PC-9 (cell line): ENCODE measurements around the gene STARD13. TPM values are rescaled to one million over a fixed set of nuclear protein-coding genes. Genes with fewer than 3 reads are reported as not detected.

Source experiments
- BruUV-seq: library from RNA; stranded (reverse); fragments of 400-500 nt; replicated peaks from 2 replicates; lab custom pipeline; 2021; lab: Mats Ljungman, UMichigan
- CTCF ChIA-PET: fragments of 300-600 bp; sonication (Branson Sonifier 250); formaldehyde crosslinking; loops from one replicate; lab custom pipeline; 2022; ENCODE audit warnings: antibody characterized with exemption; lab: Charles Lee
- POLR2A ChIA-PET: fragments of 300-600 bp; sonication (Branson Sonifier 250); formaldehyde crosslinking; loops from one replicate; lab custom pipeline; 2022; ENCODE audit warnings: antibody characterized with exemption; ENCODE audit not compliant: unreplicated experiment; lab: Charles Lee
- DNase-seq, 2 experiments: peaks; one replicate each; pipeline versions ENCODE4 v3.0.0 to v3.0.0-alpha.2; 2015 to 2022; ENCODE audit warnings: mixed read lengths in 1 of 2
- H2AFZ ChIP-seq: fragments of 200-600 bp; sonication (generic); 2 replicates; pipeline ENCODE4 v1.8.1; 2017; ENCODE audit warnings: antibody characterized with exemption
- H3F3A ChIP-seq: fragments of 200-600 bp; sonication (generic); 2 replicates; pipeline ENCODE4 v1.8.1; 2017; ENCODE audit warnings: antibody characterized with exemption, mild to moderate bottlenecking, low read depth; ENCODE audit not compliant: insufficient read depth
- H3K27ac ChIP-seq: fragments of 200-600 bp; sonication (generic); 2 replicates; pipeline ENCODE4 v1.6.1; 2016; ENCODE audit warnings: mixed run types
- H3K27me3 ChIP-seq: fragments of 200-600 bp; sonication (generic); 2 replicates; pipeline ENCODE4 v1.6.1; 2016; ENCODE audit warnings: low read depth, mixed run types; ENCODE audit not compliant: insufficient read depth
- H3K36me3 ChIP-seq: fragments of 200-600 bp; sonication (generic); 2 replicates; pipeline ENCODE4 v1.6.1; 2016; ENCODE audit warnings: low read depth, mixed run types
- H3K4me1 ChIP-seq: fragments of 200-600 bp; sonication (generic); replicated peaks from 2 replicates; pipeline ENCODE4 v1.6.1; 2016; ENCODE audit warnings: mixed run types; ENCODE audit not compliant: insufficient read depth
- H3K4me2 ChIP-seq: fragments of 200-600 bp; sonication (generic); 2 replicates; pipeline ENCODE4 v1.6.1; 2017; ENCODE audit warnings: mixed run types
- H3K4me3 ChIP-seq: fragments of 200-600 bp; sonication (generic); 2 replicates; pipeline ENCODE4 v1.6.1; 2016; ENCODE audit warnings: mixed run types
- H3K79me2 ChIP-seq: fragments of 200-600 bp; sonication (generic); 2 replicates; pipeline ENCODE4 v1.6.1; 2017; ENCODE audit warnings: low read depth, mixed run types
- H3K9me2 ChIP-seq: fragments of 200-600 bp; sonication (generic); 2 replicates; pipeline ENCODE4 v1.8.1; 2017; ENCODE audit warnings: mild to moderate bottlenecking; ENCODE audit not compliant: insufficient read depth
- H3K9me3 ChIP-seq: fragments of 200-600 bp; sonication (generic); 2 replicates; pipeline ENCODE4 v1.8.1; 2016; ENCODE audit warnings: low read depth; ENCODE audit not compliant: insufficient read depth
- H4K20me1 ChIP-seq: fragments of 200-600 bp; sonication (generic); 2 replicates; pipeline ENCODE4 v1.8.1; 2017; ENCODE audit not compliant: insufficient read depth
- EZH2 ChIP-seq: fragments of 200-600 bp; sonication (generic); IDR thresholded peaks from 2 replicates; pipeline ENCODE4 v1.8.0; 2017; ENCODE audit warnings: antibody characterized with exemption, low read depth
- intact Hi-C: fragments of 100-400 bp; cut with micrococcal nuclease; formaldehyde crosslinking; loops from one replicate; pipeline ENCODE4 v1.10.0; 2022; ENCODE audit not compliant: unreplicated experiment
- total RNA-seq: library from RNA; stranded (reverse); gene quantifications from 2 replicates; pipeline ENCODE4 v1.2.3, GENCODE V29; 2021
- TF ChIP-seq, protein P1 (sequence below): fragments of 200-600 bp; sonication (generic); conservative IDR thresholded peaks from 2 replicates; pipeline ENCODE4 v1.6.1; 2017; ENCODE audit warnings: mixed run types, antibody characterized with exemption, mild to moderate bottlenecking, moderate library complexity

STARD13 gene
- total RNA-seq, 1 experiment from 2014 or later = 19.6 TPM

DNA sequence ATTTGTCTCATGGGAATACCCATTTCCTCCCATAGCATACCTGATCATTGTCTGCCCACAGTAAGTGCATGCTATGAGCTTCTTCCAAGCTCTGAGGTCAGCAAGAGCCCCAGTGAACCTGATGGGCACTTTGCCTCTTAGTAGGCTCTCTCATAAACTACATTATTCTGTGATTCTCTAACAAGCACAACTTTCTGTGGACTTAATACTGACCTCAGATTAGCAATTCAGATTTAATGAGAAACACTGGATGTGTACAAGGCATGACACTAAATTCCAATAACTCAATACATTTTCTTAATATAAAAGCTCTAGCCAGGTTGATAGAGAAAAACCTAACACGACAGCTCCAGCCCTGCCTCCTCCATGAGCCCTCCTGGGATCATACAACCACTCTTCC is 23.3 kb upstream of the STARD13 start:
- Histone ChIP-seq H3K4me3 (no peak overlapping the region), H3K9me3 (peaks cover 8% of the 10 kb centered on the region; the same call in 1 of the 2 replicates), H3K9me2 (no peaks in the 10 kb centered on the region; the same call in none of the 2 replicates), H3K36me3 (no peaks in the 10 kb centered on the region), H3F3A (peaks cover 20% of the 10 kb centered on the region), H2AFZ (no peak overlapping the region), H3K27me3 (no peaks in the 10 kb centered on the region), H3K27ac (no peak overlapping the region), H4K20me1 (no peaks in the 10 kb centered on the region), H3K4me2 (no peak overlapping the region), H3K79me2 (no peaks in the 10 kb centered on the region), H3K4me1 (peaks cover 25% of the 10 kb centered on the region)
- intact Hi-C loops = no loop called here
- ChIA-PET CTCF (no interaction called here), POLR2A (no interaction called here)
- no peak for DNase-seq
- TF ChIP-seq, protein P1, sequence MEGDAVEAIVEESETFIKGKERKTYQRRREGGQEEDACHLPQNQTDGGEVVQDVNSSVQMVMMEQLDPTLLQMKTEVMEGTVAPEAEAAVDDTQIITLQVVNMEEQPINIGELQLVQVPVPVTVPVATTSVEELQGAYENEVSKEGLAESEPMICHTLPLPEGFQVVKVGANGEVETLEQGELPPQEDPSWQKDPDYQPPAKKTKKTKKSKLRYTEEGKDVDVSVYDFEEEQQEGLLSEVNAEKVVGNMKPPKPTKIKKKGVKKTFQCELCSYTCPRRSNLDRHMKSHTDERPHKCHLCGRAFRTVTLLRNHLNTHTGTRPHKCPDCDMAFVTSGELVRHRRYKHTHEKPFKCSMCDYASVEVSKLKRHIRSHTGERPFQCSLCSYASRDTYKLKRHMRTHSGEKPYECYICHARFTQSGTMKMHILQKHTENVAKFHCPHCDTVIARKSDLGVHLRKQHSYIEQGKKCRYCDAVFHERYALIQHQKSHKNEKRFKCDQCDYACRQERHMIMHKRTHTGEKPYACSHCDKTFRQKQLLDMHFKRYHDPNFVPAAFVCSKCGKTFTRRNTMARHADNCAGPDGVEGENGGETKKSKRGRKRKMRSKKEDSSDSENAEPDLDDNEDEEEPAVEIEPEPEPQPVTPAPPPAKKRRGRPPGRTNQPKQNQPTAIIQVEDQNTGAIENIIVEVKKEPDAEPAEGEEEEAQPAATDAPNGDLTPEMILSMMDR = no peak
- TF ChIP-seq EZH2 = no peak
- BruUV-seq = no TSS peak

DNA sequence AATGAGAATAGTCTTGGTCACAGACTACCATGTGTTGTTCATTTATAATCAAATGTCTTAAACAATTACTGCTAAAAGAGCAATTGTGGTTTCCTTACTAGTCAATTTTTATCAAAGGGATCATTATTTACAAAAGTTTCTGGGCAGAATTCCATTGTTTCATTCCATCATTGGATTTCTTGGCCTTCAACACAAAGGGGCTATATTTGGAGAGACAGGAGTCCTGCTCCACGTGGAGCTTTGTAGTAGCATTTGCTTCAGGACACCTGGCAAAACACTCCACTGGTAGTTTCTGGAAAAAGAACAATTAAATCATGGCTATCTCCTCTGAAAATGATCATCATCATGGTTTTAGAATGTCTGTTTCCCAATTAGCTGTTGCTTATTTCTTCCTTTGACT is 22.3 kb upstream of the STARD13 start:
- Histone ChIP-seq H3K4me3 (no peak overlapping the region), H3K27me3 (no peaks in the 10 kb centered on the region), H3K4me1 (peaks cover 25% of the 10 kb centered on the region), H4K20me1 (no peaks in the 10 kb centered on the region), H3K79me2 (no peaks in the 10 kb centered on the region), H3K9me2 (peaks cover 6% of the 10 kb centered on the region; the same call in 1 of the 2 replicates), H2AFZ (no peak overlapping the region), H3K4me2 (no peak overlapping the region), H3F3A (peaks cover 20% of the 10 kb centered on the region), H3K9me3 (peaks cover 8% of the 10 kb centered on the region; the same call in 1 of the 2 replicates), H3K36me3 (no peaks in the 10 kb centered on the region), H3K27ac (no peak overlapping the region)
- no peak for DNase-seq
- no TSS peak for BruUV-seq
- TF ChIP-seq, protein P1 = no peak
- no peak for TF ChIP-seq EZH2
- CTCF ChIA-PET = no interaction called here
- POLR2A ChIA-PET = no interaction called here
- intact Hi-C loops = no loop called here

DNA sequence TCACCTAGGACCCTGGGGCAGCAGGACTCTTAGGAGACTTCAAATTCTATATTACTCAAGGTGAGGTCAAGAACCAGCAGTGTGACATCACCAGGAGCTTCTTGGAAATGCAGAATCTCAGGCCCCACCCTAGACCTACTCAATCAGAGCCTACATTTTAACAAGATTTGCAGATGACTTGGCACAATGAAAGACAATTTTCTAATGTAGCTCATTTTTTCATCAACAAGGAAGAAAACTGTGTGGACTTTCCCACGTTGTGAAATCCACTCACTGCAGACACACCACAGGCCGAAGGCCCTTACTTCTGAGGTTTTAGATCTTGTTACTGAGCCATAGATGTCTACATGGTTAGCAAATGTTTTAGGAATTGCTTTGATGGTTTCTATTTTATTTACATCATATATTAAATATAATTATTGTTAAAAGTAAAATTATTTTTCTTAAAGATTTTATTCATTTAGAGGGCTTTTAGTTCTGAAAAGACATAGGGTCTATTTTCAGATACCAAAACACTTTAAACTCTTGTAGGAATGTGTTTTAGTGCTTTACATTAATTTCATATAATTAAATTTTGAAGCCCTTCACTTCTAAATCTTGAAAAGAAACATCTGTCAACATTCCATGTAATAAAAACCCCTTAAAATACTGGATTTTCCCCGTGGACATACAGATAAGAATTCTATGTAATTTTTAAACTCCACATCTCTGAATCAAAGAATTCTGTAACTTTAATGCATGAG is 18.5 kb upstream of the STARD13 start:
- Histone ChIP-seq H2AFZ (no peak overlapping the region), H4K20me1 (no peaks in the 10 kb centered on the region), H3K4me3 (no peak overlapping the region), H3K27me3 (no peaks in the 10 kb centered on the region), H3F3A (no peaks in the 10 kb centered on the region), H3K36me3 (no peaks in the 10 kb centered on the region), H3K4me2 (no peak overlapping the region), H3K9me2 (peaks cover 7% of the 10 kb centered on the region; the same call in 1 of the 2 replicates), H3K9me3 (peaks cover 8% of the 10 kb centered on the region; the same call in 1 of the 2 replicates), H3K79me2 (no peaks in the 10 kb centered on the region), H3K27ac (no peak overlapping the region), H3K4me1 (no peaks in the 10 kb centered on the region)
- CTCF ChIA-PET = no interaction called here
- no peak for DNase-seq
- POLR2A ChIA-PET = no interaction called here
- intact Hi-C loops = no loop called here
- BruUV-seq = no TSS peak
- no peak for TF ChIP-seq EZH2
- TF ChIP-seq, protein P1 = no peak
